ENCODE measurements around the gene PTPN18.

Gene PTPN18

DNA sequence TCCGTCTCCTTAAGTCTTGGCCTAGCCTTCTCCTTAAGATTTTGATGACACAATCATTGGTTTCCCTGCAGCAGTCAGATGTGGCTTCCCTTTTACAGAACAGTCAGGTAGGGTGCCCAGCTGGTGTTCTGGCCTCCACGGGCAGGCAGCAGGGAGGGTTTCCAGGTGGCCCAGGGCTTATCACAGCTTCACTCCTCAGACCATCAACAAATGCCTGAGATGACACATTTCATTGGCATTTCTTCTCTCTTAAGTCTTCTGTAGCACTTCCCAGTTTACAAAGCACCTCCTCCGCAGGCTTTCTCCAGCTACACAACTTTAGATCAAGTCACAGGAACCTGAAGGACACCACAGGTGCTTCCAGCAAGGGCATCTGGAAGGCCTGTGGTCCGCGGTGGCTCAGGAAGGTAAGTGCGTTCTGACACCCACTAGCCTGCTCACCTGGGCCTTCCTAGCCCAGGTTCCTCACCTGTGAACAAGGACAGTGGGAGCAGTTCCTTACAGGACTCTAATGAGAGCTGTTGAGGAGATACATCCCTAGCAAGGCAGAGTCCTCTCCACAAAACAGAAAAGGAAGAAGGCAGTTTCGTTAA lies 37.6 kb downstream of the PTPN18 start:
- TF ChIP-seq SIN3A (IDR thresholded peaks at IDR 0.05; ENCODE audit: borderline replicate concordance, insufficient read depth, low read length): no peak
- TF ChIP-seq POLR2AphosphoS5 (IDR thresholded peaks at IDR 0.05; ENCODE audit: low read depth, low read length): no peak
- TF ChIP-seq REST (IDR thresholded peaks at IDR 0.05; ENCODE audit: insufficient read depth in 1 of 2, low read depth in 2 of 2, low read length in 2 of 2): no peak
- no peak for TF ChIP-seq TAF1 (IDR thresholded peaks at IDR 0.05; ENCODE audit: borderline replicate concordance, insufficient read depth, low read length)
- no peak for TF ChIP-seq FOXP2 (optimal IDR thresholded peaks at IDR 0.05; ENCODE audit: borderline replicate concordance, extremely low read depth, extremely low read length, insufficient read depth)

Data from PFSK-1 (cell line).